Esophagus (tissue), 2 donors: Measurements from ENCODE around the gene THSD4. TPM values are rescaled to one million over a fixed set of nuclear protein-coding genes. Genes with fewer than 3 reads are reported as not detected.
"Not testable (repeated sequence)": the region's sequence is repeated elsewhere in the genome, so short reads cannot be mapped to it uniquely, and the experiment has no call there.

Experiments
- H3K27ac ChIP-seq, 2 donors: one replicate each; pipeline ENCODE4 v1.5.1; 2013; ENCODE audit warnings: low read depth in 2 of 2, mild to moderate bottlenecking in 2 of 2, inconsistent platforms in 1 of 2, low read length in 1 of 2, moderate library complexity in 1 of 2
- H3K27me3 ChIP-seq, 2 donors: one replicate each; pipeline ENCODE4 v1.6.1; 2013; ENCODE audit warnings: low read length in 2 of 2, control low read depth in 1 of 2, mild to moderate bottlenecking in 1 of 2; ENCODE audit not compliant: insufficient read depth in 2 of 2, control insufficient read depth in 1 of 2
- H3K36me3 ChIP-seq, 2 donors: one replicate each; pipeline ENCODE4 v1.6.1; 2013; ENCODE audit warnings: low read length in 1 of 2; ENCODE audit not compliant: control insufficient read depth in 2 of 2, insufficient read depth in 2 of 2
- H3K4me1 ChIP-seq, 2 donors: one replicate each; pipeline ENCODE4 v1.6.1; 2013; ENCODE audit warnings: low read length in 1 of 2; ENCODE audit not compliant: control insufficient read depth in 2 of 2, insufficient read depth in 2 of 2
- H3K4me3 ChIP-seq, 2 donors: one replicate each; pipeline ENCODE4 v1.5.1; 2013; ENCODE audit warnings: low read length in 2 of 2, mild to moderate bottlenecking in 2 of 2, low read depth in 1 of 2, moderate library complexity in 1 of 2
- H3K9me3 ChIP-seq, 2 donors: one replicate each; pipeline ENCODE4 v1.6.1; 2013; ENCODE audit warnings: mild to moderate bottlenecking in 2 of 2, low read depth in 1 of 2, low read length in 1 of 2, moderate library complexity in 1 of 2; ENCODE audit not compliant: control insufficient read depth in 2 of 2, insufficient read depth in 1 of 2
- WGBS, 2 donors: extraction: QIAGEN DNeasy Blood & Tissue Kit; methylation state at CpG; one replicate each; pipeline ENCODE4 v1.1.7; 2013; 5-methylcytosine and 5-hydroxymethylcytosine counted together
- polyA plus RNA-seq, 2 donors: library from polyadenylated mRNA; stranded (reverse); fragments of 200-250 nt; gene quantifications; one replicate each; pipeline ENCODE4 v1.2.3, GENCODE V29; 2013
- donor health status: healthy with polysubstance abuse.
- donor health status: Bipolar disorder and iron deficiency.

Gene THSD4
- polyA plus RNA-seq, 2 donors: 34.1 to 49.7 TPM

DNA sequence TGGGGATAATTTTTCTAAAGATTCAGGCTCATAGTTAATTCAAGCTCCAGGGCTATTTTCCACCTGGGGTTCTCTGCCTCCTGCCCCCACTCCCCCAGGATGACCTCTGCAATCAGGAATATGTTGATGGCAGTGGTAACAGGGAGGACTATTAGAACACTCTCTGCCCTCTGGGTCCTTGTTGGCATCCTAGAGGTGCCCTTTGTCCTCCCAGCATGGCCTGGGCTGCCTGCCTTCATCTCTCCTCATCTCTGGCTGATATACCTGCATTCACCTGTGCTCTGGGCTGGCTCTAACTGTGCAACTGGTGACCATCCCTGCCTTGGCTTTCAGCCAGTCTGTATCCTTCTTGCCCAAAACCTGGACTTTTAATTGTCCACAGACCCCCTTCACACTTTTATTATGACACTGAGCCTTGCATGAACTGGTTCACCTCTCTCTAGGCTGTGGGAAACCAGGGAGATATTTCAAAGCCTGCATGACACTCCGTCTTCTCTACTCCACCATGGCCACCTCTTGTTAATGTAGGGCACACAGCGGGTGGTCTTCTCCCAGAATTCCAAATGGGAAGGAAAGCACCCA, 199.8 kb downstream of the THSD4 start:
- no peak overlapping the region for H3K27ac ChIP-seq
- no peak overlapping the region for H3K4me3 ChIP-seq
- no peaks in the 10 kb centered on the region for H3K27me3 ChIP-seq
- 95 to 96% methylated on average over 2 of the region's 2 CpGs for WGBS, 2 donors
- no peaks in the 10 kb centered on the region for H3K9me3 ChIP-seq
- H3K4me1 ChIP-seq: no peaks in the 10 kb centered on the region
- no peaks in the 10 kb centered on the region for H3K36me3 ChIP-seq

DNA sequence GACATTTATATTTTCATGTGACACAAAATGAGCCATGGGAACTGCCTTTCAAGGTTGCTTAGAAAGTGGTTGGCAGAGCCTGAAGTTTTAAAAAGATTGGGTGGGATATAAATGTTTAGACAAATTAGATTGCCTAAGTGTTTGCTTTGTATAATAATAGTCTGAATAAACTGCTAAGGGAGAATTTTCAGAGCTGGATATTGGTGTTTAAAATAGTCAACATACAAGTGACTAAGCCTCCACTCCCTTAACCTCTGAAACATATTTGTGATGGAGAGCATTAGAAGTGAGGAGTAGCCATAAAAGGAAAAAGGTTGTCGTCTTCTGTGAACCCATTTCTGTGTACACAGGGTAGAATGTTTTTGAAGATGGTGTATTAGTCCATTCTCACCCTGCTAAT, 201.6 kb downstream of the THSD4 start:
- Histone ChIP-seq H3K27me3 (no peaks in the 10 kb centered on the region), H3K9me3 (no peaks in the 10 kb centered on the region), H3K27ac (no peak overlapping the region), H3K36me3 (no peaks in the 10 kb centered on the region), H3K4me3 (no peak overlapping the region), H3K4me1 (no peaks in the 10 kb centered on the region)
- WGBS, 2 donors: 76 to 77% methylated on average over 1 of the region's 1 CpG

DNA sequence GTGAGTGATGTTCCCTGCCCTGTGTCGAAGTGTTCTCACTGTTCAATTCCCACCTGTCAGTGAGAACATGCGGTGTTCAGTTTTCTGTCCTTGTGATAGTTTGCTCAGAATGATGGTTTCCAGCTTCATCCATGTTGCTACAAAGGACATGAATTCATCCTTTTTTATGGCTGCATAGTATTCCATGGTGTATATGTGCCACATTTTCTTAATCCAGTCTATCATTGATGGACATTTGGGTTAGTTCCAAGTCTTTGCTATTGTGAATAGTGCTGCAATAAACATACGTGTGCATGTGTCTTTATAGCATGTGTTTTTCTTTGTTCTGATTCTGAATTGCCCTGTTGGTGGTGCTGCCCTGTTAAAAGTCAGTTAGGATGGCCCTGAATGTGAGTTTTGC, 204.2 kb downstream of the THSD4 start:
- H3K27ac ChIP-seq, H3K4me3 ChIP-seq: not testable (repeated sequence)

GRCh38 chr15:71319935-71320334, 204.7 kb downstream of the THSD4 start:
- H3K27ac ChIP-seq: no peak overlapping the region
- WGBS, 2 donors: 77 to 90% methylated on average over 3 of the region's 3 CpGs
- no peaks in the 10 kb centered on the region for H3K4me1 ChIP-seq
- H3K4me3 ChIP-seq: no peak overlapping the region
- H3K36me3 ChIP-seq: no peaks in the 10 kb centered on the region
- no peaks in the 10 kb centered on the region for H3K27me3 ChIP-seq
- no peaks in the 10 kb centered on the region for H3K9me3 ChIP-seq

More for the DNA sequence above, 204.2 kb downstream of the THSD4 start:
- not testable (repeated sequence) for H3K36me3 ChIP-seq, H3K27me3 ChIP-seq, H3K9me3 ChIP-seq, H3K4me1 ChIP-seq
- 96 to 100% methylated on average over 3 of the region's 3 CpGs for WGBS, 2 donors

DNA sequence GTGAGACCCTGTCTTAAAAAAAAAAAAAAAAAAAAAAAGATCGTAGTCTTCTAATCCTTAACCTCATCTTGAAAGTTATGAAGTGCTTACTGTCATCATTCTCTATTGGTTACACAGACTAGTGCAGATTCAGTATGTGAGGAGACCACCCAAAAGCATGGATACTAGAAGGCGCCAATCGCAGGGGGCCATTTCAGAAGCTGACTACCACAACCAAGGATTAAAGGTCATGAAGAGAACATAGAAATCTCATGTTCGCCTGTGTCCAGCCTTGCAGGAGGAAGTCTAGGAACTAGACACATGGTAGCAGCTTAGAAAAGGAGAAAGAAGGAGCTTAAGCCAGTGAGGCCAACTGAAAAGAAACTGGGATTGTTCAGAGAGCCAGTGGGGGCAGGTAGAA, 207.8 kb downstream of the THSD4 start:
- H3K9me3 ChIP-seq: no peaks in the 10 kb centered on the region
- H3K4me1 ChIP-seq: peaks cover 0 to 2% of the 10 kb centered on the region in 2 donors
- H3K36me3 ChIP-seq: no peaks in the 10 kb centered on the region
- H3K27me3 ChIP-seq: no peaks in the 10 kb centered on the region
- no peak overlapping the region for H3K27ac ChIP-seq
- no peak overlapping the region for H3K4me3 ChIP-seq
- 78 to 83% methylated on average over 4 of the region's 4 CpGs for WGBS, 2 donors

- H3K27ac ChIP-seq: no peak overlapping the region
- H3K27me3 ChIP-seq: no peaks in the 10 kb centered on the region
- peaks cover 0 to 2% of the 10 kb centered on the region in 2 donors for H3K4me1 ChIP-seq
- WGBS, 2 donors: 65 to 77% methylated on average over 2 of the region's 2 CpGs
- H3K36me3 ChIP-seq: no peaks in the 10 kb centered on the region
- no peak overlapping the region for H3K4me3 ChIP-seq
- H3K9me3 ChIP-seq: no peaks in the 10 kb centered on the region
These were observed 208.3 kb downstream of the THSD4 start for GRCh38 chr15:71323584-71323983.

DNA sequence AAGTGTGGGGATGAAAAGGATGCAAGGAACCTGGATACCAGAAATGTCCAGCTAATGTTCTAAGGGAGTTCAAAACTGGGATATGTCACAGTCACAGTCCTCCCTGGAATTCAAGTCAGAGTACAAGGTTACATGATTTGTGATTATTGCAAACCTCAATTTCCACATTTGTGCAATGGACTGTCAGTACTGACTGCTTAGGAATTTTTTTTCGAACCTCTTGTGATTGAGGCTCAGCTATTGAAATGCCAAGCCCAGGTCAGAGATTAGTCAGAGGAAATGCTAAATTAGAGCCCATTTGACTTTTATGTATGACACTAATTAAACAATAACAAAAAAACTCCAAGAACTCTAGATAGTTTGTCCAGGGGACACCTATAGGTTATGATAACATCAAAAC, 210.2 kb downstream of the THSD4 start:
- no peaks in the 10 kb centered on the region for H3K27me3 ChIP-seq
- no peak overlapping the region for H3K27ac ChIP-seq
- 49 to 58% methylated on average over 1 of the region's 1 CpG for WGBS, 2 donors
- H3K4me3 ChIP-seq: no peak overlapping the region
- H3K4me1 ChIP-seq: peaks cover 2% of the 10 kb centered on the region in 2 donors
- H3K9me3 ChIP-seq: no peaks in the 10 kb centered on the region
- no peaks in the 10 kb centered on the region for H3K36me3 ChIP-seq

DNA sequence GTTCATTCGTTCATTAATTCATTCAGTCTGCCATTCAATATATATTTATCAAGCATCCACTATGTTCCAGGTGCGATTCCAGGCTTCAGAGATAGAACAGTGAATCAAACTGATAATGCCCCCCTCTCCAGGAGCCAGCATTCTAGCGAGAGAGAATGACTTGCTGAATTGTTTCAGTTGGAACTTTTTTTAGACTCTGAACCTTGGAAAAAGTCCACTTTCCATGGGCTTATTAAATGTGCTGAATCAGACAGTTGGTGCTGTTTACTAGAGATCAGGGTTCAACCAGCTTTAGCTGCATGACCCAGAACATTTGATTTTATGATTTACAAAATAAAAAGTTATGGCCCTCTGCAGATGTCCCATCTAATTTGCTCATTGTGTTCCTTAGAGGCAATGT, 213.2 kb downstream of the THSD4 start:
- WGBS, 2 donors: 68 to 77% methylated on average over 3 of the region's 3 CpGs

DNA sequence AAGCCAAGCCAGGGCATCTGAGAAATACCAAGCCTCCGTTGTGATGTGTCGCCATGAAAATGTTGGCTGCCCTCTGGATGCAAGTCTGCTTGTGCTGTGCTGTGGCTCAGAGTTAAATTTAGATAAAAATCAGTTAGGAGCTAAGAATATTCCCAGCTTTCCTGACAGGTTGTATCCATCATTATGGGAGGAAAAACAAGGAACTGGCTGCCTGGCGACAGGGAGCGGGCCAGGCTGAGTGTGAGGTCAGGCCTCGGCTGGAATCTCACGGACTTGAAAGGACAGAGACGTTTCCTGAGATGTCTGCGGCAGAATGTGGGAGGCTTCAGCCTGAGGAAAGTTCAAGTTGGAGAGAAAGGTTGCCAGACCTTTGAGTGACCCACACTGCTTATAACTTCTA, 213.8 kb downstream of the THSD4 start:
- Histone ChIP-seq H3K4me1 (peaks cover 2 to 4% of the 10 kb centered on the region in 2 donors), H3K36me3 (no peaks in the 10 kb centered on the region), H3K9me3 (no peaks in the 10 kb centered on the region), H3K27ac (peak overlapping the region; percentile 36 to 88), H3K4me3 (no peak overlapping the region), H3K27me3 (no peaks in the 10 kb centered on the region)
- 67 to 71% methylated on average over 8 of the region's 8 CpGs for WGBS, 2 donors

More for the DNA sequence above, 213.2 kb downstream of the THSD4 start:
- Histone ChIP-seq H3K9me3 (no peaks in the 10 kb centered on the region), H3K36me3 (no peaks in the 10 kb centered on the region), H3K27me3 (no peaks in the 10 kb centered on the region), H3K4me3 (no peak overlapping the region), H3K4me1 (peaks cover 2 to 4% of the 10 kb centered on the region in 2 donors), H3K27ac (peak overlapping the region in 1 of 2 donors; percentile 88)

- H3K36me3 ChIP-seq: no peaks in the 10 kb centered on the region
- 59 to 62% methylated on average over 14 of the region's 14 CpGs for WGBS, 2 donors
- H3K27ac ChIP-seq: peak overlapping the region; percentile 36 to 88
- no peaks in the 10 kb centered on the region for H3K27me3 ChIP-seq
- H3K9me3 ChIP-seq: no peaks in the 10 kb centered on the region
- H3K4me3 ChIP-seq: no peak overlapping the region
- peaks cover 2 to 4% of the 10 kb centered on the region in 2 donors for H3K4me1 ChIP-seq
These were observed 214.4 kb downstream of the THSD4 start for GRCh38 chr15:71329497-71330260.
